Smooth muscle cell (in vitro differentiated cells): ENCODE measurements around the gene ZBTB16. TPM values are rescaled to one million over a fixed set of nuclear protein-coding genes. Genes with fewer than 3 reads are reported as not detected.

Experiments
- DNase-seq: peaks from one replicate; lab custom pipeline; 2025; ENCODE audit not compliant: unreplicated experiment; lab: John Stamatoyannopoulos, UW
- H2AFZ ChIP-seq: fragments of 200-600 bp; sonication (generic); 2 replicates; pipeline ENCODE4 v1.6.0; 2016; ENCODE audit warnings: antibody characterized with exemption, low read depth, mild to moderate bottlenecking
- H3F3A ChIP-seq: fragments of 200-600 bp; sonication (generic); 2 replicates; pipeline ENCODE4 v1.6.0; 2017; ENCODE audit warnings: antibody characterized with exemption, low read depth
- H3K27ac ChIP-seq: fragments of 200-600 bp; sonication (generic); 2 replicates; pipeline ENCODE4 v1.5.1; 2016; ENCODE audit warnings: low read depth, mild to moderate bottlenecking
- H3K27me3 ChIP-seq: fragments of 200-600 bp; sonication (generic); 2 replicates; pipeline ENCODE4 v1.6.1; 2016; ENCODE audit warnings: low read depth, mild to moderate bottlenecking
- H3K36me3 ChIP-seq: fragments of 200-600 bp; sonication (generic); 2 replicates; pipeline ENCODE4 v1.5.1; 2016; ENCODE audit warnings: low read depth
- H3K4me1 ChIP-seq: fragments of 200-600 bp; sonication (generic); 2 replicates; pipeline ENCODE4 v1.5.1; 2016; ENCODE audit warnings: low read depth
- H3K4me2 ChIP-seq: fragments of 200-600 bp; sonication (generic); 2 replicates; pipeline ENCODE4 v1.6.0; 2016; ENCODE audit warnings: mild to moderate bottlenecking
- H3K4me3 ChIP-seq: fragments of 200-600 bp; sonication (generic); 2 replicates; pipeline ENCODE4 v1.5.1; 2016; ENCODE audit warnings: mild to moderate bottlenecking
- H3K79me2 ChIP-seq: fragments of 200-600 bp; sonication (generic); 2 replicates; pipeline ENCODE4 v1.6.0; 2016; ENCODE audit warnings: low read depth, mild to moderate bottlenecking
- H3K9ac ChIP-seq: fragments of 200-600 bp; sonication (generic); 2 replicates; pipeline ENCODE4 v1.6.0; 2016; ENCODE audit warnings: low read depth
- H3K9me3 ChIP-seq: fragments of 200-600 bp; sonication (generic); replicated peaks from 2 replicates; pipeline ENCODE4 v1.5.1; 2016; ENCODE audit warnings: low read depth
- H4K20me1 ChIP-seq: fragments of 200-600 bp; sonication (generic); 2 replicates; pipeline ENCODE4 v1.6.0; 2016; ENCODE audit warnings: low read depth
- CTCF ChIP-seq: fragments of 200-600 bp; sonication (generic); IDR thresholded peaks from 2 replicates; pipeline ENCODE4 v1.5.1; 2017; ENCODE audit warnings: borderline replicate concordance, mild to moderate bottlenecking, antibody characterized with exemption; ENCODE audit not compliant: insufficient read depth, poor library complexity, severe bottlenecking
- WGBS: methylation state at CpG from one replicate; pipeline ENCODE4 v1.1.7; 2016; ENCODE audit warnings: low lambda C conversion rate; 5-methylcytosine and 5-hydroxymethylcytosine counted together
- polyA plus RNA-seq: library from polyadenylated mRNA; unstranded; fragments of >200 nt; fragmentation: Nextera tagmentation; extraction: Ambion mirVana; gene quantifications from 2 replicates; pipeline ENCODE4 v1.2.1, GENCODE V29; 2016
- total RNA-seq: library from RNA; depleted of rRNA; stranded (reverse); fragments of >200 nt; gene quantifications from 2 replicates; pipeline ENCODE4 v1.2.3, GENCODE V29; 2014

The ZBTB16 gene
- total and polyA plus RNA-seq, 2 experiments from 2014 or later, result not detected

- H3K27ac ChIP-seq, result no peak overlapping the region
- WGBS, result 97% methylated on average over 3 of the region's 3 CpGs
- no peak overlapping the region for H3K9ac ChIP-seq
- H3K36me3 ChIP-seq, result no peaks in the 10 kb centered on the region
- H3K4me2 ChIP-seq, result no peak overlapping the region
- H3F3A ChIP-seq, result no peaks in the 10 kb centered on the region
- no peaks in the 10 kb centered on the region for H3K79me2 ChIP-seq
- no peaks in the 10 kb centered on the region for H3K9me3 ChIP-seq
- peaks cover 6% of the 10 kb centered on the region for H3K27me3 ChIP-seq
- DNase-seq, result no peak
- no peak for TF ChIP-seq CTCF
- no peak overlapping the region for H3K4me3 ChIP-seq
- H3K4me1 ChIP-seq, result peaks cover 42% of the 10 kb centered on the region
- no peaks in the 10 kb centered on the region for H4K20me1 ChIP-seq
- no peak overlapping the region for H2AFZ ChIP-seq
Measured at GRCh38 chr11:114094516-114094915, 35.0 kb downstream of the ZBTB16 start.

- H3K27me3 ChIP-seq, result peaks cover 6% of the 10 kb centered on the region
- H3K9ac ChIP-seq, result no peak overlapping the region
- DNase-seq, result no peak
- H3K4me3 ChIP-seq, result no peak overlapping the region
- no peaks in the 10 kb centered on the region for H3F3A ChIP-seq
- no peaks in the 10 kb centered on the region for H3K79me2 ChIP-seq
- H4K20me1 ChIP-seq, result no peaks in the 10 kb centered on the region
- H3K4me2 ChIP-seq, result peak overlapping the region; percentile 51
- 18% methylated on average over 3 of the region's 3 CpGs for WGBS
- H3K9me3 ChIP-seq, result no peaks in the 10 kb centered on the region
- no peak overlapping the region for H2AFZ ChIP-seq
- H3K27ac ChIP-seq, result no peak overlapping the region
- no peak for TF ChIP-seq CTCF
- peaks cover 32% of the 10 kb centered on the region for H3K4me1 ChIP-seq
- no peaks in the 10 kb centered on the region for H3K36me3 ChIP-seq
Measured at GRCh38 chr11:114095899-114096298, 36.4 kb downstream of the ZBTB16 start.

GRCh38 chr11:114097832-114098231, 38.3 kb downstream of the ZBTB16 start:
- Histone ChIP-seq H4K20me1 (no peaks in the 10 kb centered on the region), H3K27ac (no peak overlapping the region), H3K27me3 (peaks cover 3% of the 10 kb centered on the region), H3K4me1 (peaks cover 19% of the 10 kb centered on the region), H2AFZ (no peak overlapping the region), H3K9me3 (no peaks in the 10 kb centered on the region), H3F3A (no peaks in the 10 kb centered on the region), H3K36me3 (no peaks in the 10 kb centered on the region), H3K4me3 (no peak overlapping the region), H3K4me2 (no peak overlapping the region), H3K79me2 (no peaks in the 10 kb centered on the region), H3K9ac (no peak overlapping the region)
- 90% methylated on average over 2 of the region's 2 CpGs for WGBS
- no peak for DNase-seq
- no peak for TF ChIP-seq CTCF

- Histone ChIP-seq H2AFZ (no peak overlapping the region), H3K9ac (no peak overlapping the region), H3K36me3 (no peaks in the 10 kb centered on the region), H3K4me3 (no peak overlapping the region), H3K79me2 (no peaks in the 10 kb centered on the region), H3K4me2 (no peak overlapping the region), H3K9me3 (no peaks in the 10 kb centered on the region), H3K4me1 (peaks cover 23% of the 10 kb centered on the region), H3K27me3 (peaks cover 3% of the 10 kb centered on the region), H3F3A (no peaks in the 10 kb centered on the region), H3K27ac (no peak overlapping the region), H4K20me1 (no peaks in the 10 kb centered on the region)
- 94% methylated on average over 3 of the region's 3 CpGs for WGBS
- no peak for TF ChIP-seq CTCF
- DNase-seq, result no peak
Measured at GRCh38 chr11:114098927-114099326, 39.4 kb downstream of the ZBTB16 start.
